ENCODE results near the gene ZNF775.
A peak's percentile ranks its signal among the peaks of the same experiment; 100 is the strongest.

ZNF775 gene

GRCh38 chr7:150402671-150403321 lies 23.7 kb downstream of the ZNF775 start:
- DNase-seq = no peak

- no peak for DNase-seq
Observed at GRCh38 chr7:150403376-150404171, 24.4 kb downstream of the ZNF775 start.

- no peak for DNase-seq
Observed at GRCh38 chr7:150404172-150404804, 25.2 kb downstream of the ZNF775 start.

- peak; percentile 87 to 93 for DNase-seq
Observed at GRCh38 chr7:150404805-150405583, 25.9 kb downstream of the ZNF775 start.

GRCh38 chr7:150405584-150406311 lies 26.6 kb downstream of the ZNF775 start:
- DNase-seq = peak in 1 of 2 donors; percentile 55

- no peak for DNase-seq
Observed at GRCh38 chr7:150406312-150406566, 27.1 kb downstream of the ZNF775 start.

- no peak for DNase-seq
Observed at GRCh38 chr7:150406567-150407421, 27.7 kb downstream of the ZNF775 start.

- no peak for DNase-seq
Observed at GRCh38 chr7:150407588-150408392, 28.7 kb downstream of the ZNF775 start.

GRCh38 chr7:150408393-150409299 lies 29.5 kb downstream of the ZNF775 start:
- DNase-seq = no peak

GRCh38 chr7:150409300-150410030 lies 30.3 kb downstream of the ZNF775 start:
- no peak for DNase-seq

GRCh38 chr7:150410131-150410530 lies 31.0 kb downstream of the ZNF775 start:
- no peak for DNase-seq

- DNase-seq = peak in 1 of 2 donors; percentile 10
Observed at GRCh38 chr7:150410680-150411346, 31.7 kb downstream of the ZNF775 start.

GRCh38 chr7:150411606-150412005 lies 32.5 kb downstream of the ZNF775 start:
- no peak for DNase-seq

- no peak for DNase-seq
Observed at GRCh38 chr7:150412016-150412415, 32.9 kb downstream of the ZNF775 start.

- DNase-seq = no peak
Observed at GRCh38 chr7:150412518-150413488, 33.7 kb downstream of the ZNF775 start.

- no peak for DNase-seq
Observed at GRCh38 chr7:150413640-150414081, 34.5 kb downstream of the ZNF775 start.

Data from hippocampal formation (tissue), 2 donors.